Measurements from ENCODE around the gene UPF2. TPM values are rescaled to one million over a fixed set of nuclear protein-coding genes. Genes with fewer than 3 reads are reported as not detected.
A peak's percentile ranks its signal among the peaks of the same experiment; 100 is the strongest.

The UPF2 gene
- total and polyA plus RNA-seq, 4 donors = 7.4 to 36.4 (median 13.3) TPM

GRCh38 chr10:11887381-11888227 lies 155.0 kb downstream of the UPF2 start:
- DNase-seq = peak in 1 of 3 donors; percentile 10
- H3K9me3 ChIP-seq (ENCODE audit: control insufficient read depth in 4 of 4, insufficient read depth in 3 of 4, low read length in 3 of 4) = no peaks in the 10 kb centered on the region
- H3K9ac ChIP-seq (ENCODE audit: insufficient read depth in 1 of 2, low read length in 2 of 2) = no peak overlapping the region
- TF ChIP-seq CTCF (IDR thresholded peaks at IDR 0.05; ENCODE audit: control extremely low read depth, extremely low read depth) = no peak
- H3K36me3 ChIP-seq (ENCODE audit: control insufficient read depth in 4 of 4, insufficient read depth in 4 of 4, low read length in 4 of 4) = no peaks in the 10 kb centered on the region
- no peak for ATAC-seq (ENCODE audit: insufficient read depth, low FRiP score)
- no peaks in the 10 kb centered on the region for H3K27me3 ChIP-seq (ENCODE audit: control insufficient read depth in 3 of 3, insufficient read depth in 3 of 3, low read length in 2 of 3)
- no peaks in the 10 kb centered on the region for H3K4me1 ChIP-seq (ENCODE audit: control insufficient read depth in 5 of 5, insufficient read depth in 5 of 5, low read length in 5 of 5)
- no peak overlapping the region for H3K27ac ChIP-seq (ENCODE audit: low read depth in 1 of 2, low read length in 1 of 2)
- H3K4me3 ChIP-seq = no peak overlapping the region
- WGBS, 2 donors = 91 to 93% methylated on average over 16 of the region's 16 CpGs

- no peaks in the 10 kb centered on the region for H3K36me3 ChIP-seq (ENCODE audit: control insufficient read depth in 4 of 4, insufficient read depth in 4 of 4, low read length in 4 of 4)
- H3K4me1 ChIP-seq (ENCODE audit: control insufficient read depth in 5 of 5, insufficient read depth in 5 of 5, low read length in 5 of 5) = no peaks in the 10 kb centered on the region
- WGBS, 2 donors = 80 to 93% methylated on average over 12 of the region's 12 CpGs
- no peaks in the 10 kb centered on the region for H3K9me3 ChIP-seq (ENCODE audit: control insufficient read depth in 4 of 4, insufficient read depth in 3 of 4, low read length in 3 of 4)
- DNase-seq (peak in 1 of 3 donors; percentile 2), ATAC-seq (ENCODE audit: insufficient read depth, low FRiP score) (no peak)
- TF ChIP-seq CTCF (IDR thresholded peaks at IDR 0.05; ENCODE audit: control extremely low read depth, extremely low read depth) = no peak
- H3K27me3 ChIP-seq (ENCODE audit: control insufficient read depth in 3 of 3, insufficient read depth in 3 of 3, low read length in 2 of 3) = no peaks in the 10 kb centered on the region
- H3K4me3 ChIP-seq = no peak overlapping the region
- no peak overlapping the region for H3K27ac ChIP-seq (ENCODE audit: low read depth in 1 of 2, low read length in 1 of 2)
- H3K9ac ChIP-seq (ENCODE audit: insufficient read depth in 1 of 2, low read length in 2 of 2) = no peak overlapping the region
These were observed 155.8 kb downstream of the UPF2 start for GRCh38 chr10:11886851-11887250.

GRCh38 chr10:11886138-11886474 lies 156.5 kb downstream of the UPF2 start:
- WGBS, 2 donors = 73 to 84% methylated on average over 6 of the region's 6 CpGs
- no peak for DNase-seq
- Histone ChIP-seq H3K9ac (ENCODE audit: insufficient read depth in 1 of 2, low read length in 2 of 2) (no peak overlapping the region), H3K36me3 (ENCODE audit: control insufficient read depth in 4 of 4, insufficient read depth in 4 of 4, low read length in 4 of 4) (no peaks in the 10 kb centered on the region), H3K9me3 (ENCODE audit: control insufficient read depth in 4 of 4, insufficient read depth in 3 of 4, low read length in 3 of 4) (no peaks in the 10 kb centered on the region), H3K4me3 (no peak overlapping the region), H3K27me3 (ENCODE audit: control insufficient read depth in 3 of 3, insufficient read depth in 3 of 3, low read length in 2 of 3) (no peaks in the 10 kb centered on the region), H3K4me1 (ENCODE audit: control insufficient read depth in 5 of 5, insufficient read depth in 5 of 5, low read length in 5 of 5) (no peaks in the 10 kb centered on the region), H3K27ac (ENCODE audit: low read depth in 1 of 2, low read length in 1 of 2) (no peak overlapping the region)
- TF ChIP-seq CTCF (IDR thresholded peaks at IDR 0.05; ENCODE audit: control extremely low read depth, extremely low read depth) = no peak
- ATAC-seq (ENCODE audit: insufficient read depth, low FRiP score) = no peak

All from lung (tissue), 12 donors.